Stimulated activated naive B cell treated with anti-CD40 and anti-IgM and Interleukin-4, amounts not matched to agents 10 μg/mL and 1 μg/mL and 100 μg/mL, for 72 hours (primary cell): Measurements from ENCODE around the gene SLC48A1.
A peak's percentile ranks its signal among the peaks of the same experiment; 100 is the strongest.
"Not testable (repeated sequence)": the region's sequence is repeated elsewhere in the genome, so short reads cannot be mapped to it uniquely, and the experiment has no call there.

Experiments
- ATAC-seq, 2 donors: fragments of 150-1000 bp; cut with Tn5 transposase; replicated peaks; 2 replicates each; pipeline ENCODE4 v1.10.0; 2021; ENCODE audit warnings: moderate library complexity in 1 of 2
- DNase-seq: peaks from one replicate; pipeline ENCODE4 v3.0.0; 2021
- H3K27ac Mint-ChIP-seq: one replicate; pipeline ENCODE4 v1.8.0; 2022; ENCODE audit warnings: mild to moderate bottlenecking, mixed read lengths
- H3K27me3 Mint-ChIP-seq, 2 donors: one replicate each; pipeline ENCODE4 v1.8.0; 2022; ENCODE audit warnings: mixed read lengths in 2 of 2
- H3K36me3 Mint-ChIP-seq, 2 donors: one replicate each; pipeline ENCODE4 v1.8.0; 2022; ENCODE audit warnings: mixed read lengths in 2 of 2, mild to moderate bottlenecking in 1 of 2
- H3K4me1 Mint-ChIP-seq, 2 donors: one replicate each; pipeline ENCODE4 v1.8.0; 2022; ENCODE audit warnings: mixed read lengths in 2 of 2, mild to moderate bottlenecking in 1 of 2
- H3K4me3 Mint-ChIP-seq, 2 donors: one replicate each; pipeline ENCODE4 v1.8.0; 2022; ENCODE audit warnings: mild to moderate bottlenecking in 2 of 2, mixed read lengths in 2 of 2, moderate library complexity in 1 of 2
- H3K9me3 Mint-ChIP-seq, 2 donors: one replicate each; pipeline ENCODE4 v1.8.0; 2022; ENCODE audit warnings: mixed read lengths in 2 of 2, mild to moderate bottlenecking in 1 of 2

SLC48A1 gene

GRCh38 chr12:47807338-47807737 lies 34.3 kb downstream of the SLC48A1 start:
- Mint-ChIP-seq H3K27me3 (no peaks in the 10 kb centered on the region), H3K4me3 (peak overlapping the region; percentile 11 to 77), H3K27ac (peak overlapping the region; percentile 98), H3K4me1 (peaks cover 79 to 97% of the 10 kb centered on the region in 2 donors), H3K36me3 (peaks cover 19 to 44% of the 10 kb centered on the region in 2 donors), H3K9me3 (no peaks in the 10 kb centered on the region)
- ATAC-seq (no peak), DNase-seq (no peak)

GRCh38 chr12:47808050-47808449 lies 35.0 kb downstream of the SLC48A1 start:
- peak; percentile 50 to 56 for ATAC-seq
- Mint-ChIP-seq H3K9me3 (no peaks in the 10 kb centered on the region), H3K36me3 (peaks cover 16 to 39% of the 10 kb centered on the region in 2 donors), H3K27me3 (no peaks in the 10 kb centered on the region), H3K4me3 (peak overlapping the region; percentile 73 to 77), H3K27ac (peak overlapping the region; percentile 98), H3K4me1 (peaks cover 76 to 97% of the 10 kb centered on the region in 2 donors)
- DNase-seq: peak; percentile 81

- H3K36me3 Mint-ChIP-seq: peaks cover 20 to 38% of the 10 kb centered on the region in 2 donors
- H3K4me1 Mint-ChIP-seq: peaks cover 75 to 97% of the 10 kb centered on the region in 2 donors
- no peak for ATAC-seq
- peak overlapping the region; percentile 98 for H3K27ac Mint-ChIP-seq
- H3K27me3 Mint-ChIP-seq: no peaks in the 10 kb centered on the region
- no peak for DNase-seq
- no peaks in the 10 kb centered on the region for H3K9me3 Mint-ChIP-seq
- peak overlapping the region; percentile 73 to 77 for H3K4me3 Mint-ChIP-seq
Measured at GRCh38 chr12:47808574-47809365, 35.7 kb downstream of the SLC48A1 start.

GRCh38 chr12:47809518-47809917 lies 36.5 kb downstream of the SLC48A1 start:
- DNase-seq, H3K27me3 Mint-ChIP-seq, H3K9me3 Mint-ChIP-seq, ATAC-seq, H3K4me3 Mint-ChIP-seq: not testable (repeated sequence)
- H3K4me1 Mint-ChIP-seq: peaks cover 81 to 97% of the 10 kb centered on the region in 2 donors
- peaks cover 26 to 38% of the 10 kb centered on the region in 2 donors for H3K36me3 Mint-ChIP-seq
- peak overlapping the region; percentile 99 for H3K27ac Mint-ChIP-seq

GRCh38 chr12:47811072-47811396 lies 38.0 kb downstream of the SLC48A1 start:
- Mint-ChIP-seq H3K4me3 (peak overlapping the region; percentile 78 to 80), H3K27ac (peak overlapping the region; percentile 99), H3K9me3 (peaks cover 0 to 5% of the 10 kb centered on the region in 2 donors), H3K4me1 (peaks cover 72 to 93% of the 10 kb centered on the region in 2 donors), H3K27me3 (no peaks in the 10 kb centered on the region), H3K36me3 (peaks cover 23 to 38% of the 10 kb centered on the region in 2 donors)
- ATAC-seq (no peak), DNase-seq (no peak)

- Mint-ChIP-seq H3K27me3 (no peaks in the 10 kb centered on the region), H3K4me3 (peak overlapping the region; percentile 78 to 80), H3K9me3 (peaks cover 0 to 5% of the 10 kb centered on the region in 2 donors), H3K4me1 (peaks cover 71 to 93% of the 10 kb centered on the region in 2 donors), H3K36me3 (peaks cover 25 to 44% of the 10 kb centered on the region in 2 donors), H3K27ac (peak overlapping the region; percentile 99)
- peak; percentile 27 to 37 for ATAC-seq
- DNase-seq: peak; percentile 66
Measured at GRCh38 chr12:47811581-47812484, 38.8 kb downstream of the SLC48A1 start.

- DNase-seq: peak; percentile 94
- Mint-ChIP-seq H3K9me3 (peaks cover 0 to 5% of the 10 kb centered on the region in 2 donors), H3K4me3 (peak overlapping the region; percentile 78 to 80), H3K36me3 (peaks cover 22 to 45% of the 10 kb centered on the region in 2 donors), H3K27me3 (no peaks in the 10 kb centered on the region), H3K27ac (peak overlapping the region; percentile 99), H3K4me1 (peaks cover 72 to 93% of the 10 kb centered on the region in 2 donors)
- ATAC-seq: peak; percentile 75 to 84
Measured at GRCh38 chr12:47812797-47813510, 39.9 kb downstream of the SLC48A1 start.

- peak; percentile 40 for DNase-seq
- H3K27me3 Mint-ChIP-seq: no peaks in the 10 kb centered on the region
- H3K9me3 Mint-ChIP-seq: peaks cover 0 to 5% of the 10 kb centered on the region in 2 donors
- peaks cover 22 to 50% of the 10 kb centered on the region in 2 donors for H3K36me3 Mint-ChIP-seq
- peak overlapping the region; percentile 99 for H3K27ac Mint-ChIP-seq
- peaks cover 72 to 93% of the 10 kb centered on the region in 2 donors for H3K4me1 Mint-ChIP-seq
- peak; percentile 35 to 38 for ATAC-seq
- H3K4me3 Mint-ChIP-seq: peak overlapping the region; percentile 78 to 80
Measured at GRCh38 chr12:47813511-47814196, 40.6 kb downstream of the SLC48A1 start.

- no peak for DNase-seq
- H3K4me1 Mint-ChIP-seq: peaks cover 67 to 88% of the 10 kb centered on the region in 2 donors
- no peaks in the 10 kb centered on the region for H3K27me3 Mint-ChIP-seq
- peak overlapping the region; percentile 99 for H3K27ac Mint-ChIP-seq
- H3K4me3 Mint-ChIP-seq: peak overlapping the region; percentile 78 to 80
- peaks cover 22 to 50% of the 10 kb centered on the region in 2 donors for H3K36me3 Mint-ChIP-seq
- no peak for ATAC-seq
- peaks cover 0 to 5% of the 10 kb centered on the region in 2 donors for H3K9me3 Mint-ChIP-seq
Measured at GRCh38 chr12:47814539-47815170, 41.6 kb downstream of the SLC48A1 start.

- ATAC-seq, H3K9me3 Mint-ChIP-seq, DNase-seq, H3K27me3 Mint-ChIP-seq: not testable (repeated sequence)
- peak overlapping the region; percentile 99 for H3K27ac Mint-ChIP-seq
- H3K36me3 Mint-ChIP-seq: peaks cover 21 to 50% of the 10 kb centered on the region in 2 donors
- H3K4me1 Mint-ChIP-seq: peaks cover 67 to 86% of the 10 kb centered on the region in 2 donors
- peak overlapping the region; percentile 9 to 42 for H3K4me3 Mint-ChIP-seq
Measured at GRCh38 chr12:47815447-47815846, 42.4 kb downstream of the SLC48A1 start.

- ATAC-seq (no peak), DNase-seq (no peak)
- H3K27me3 Mint-ChIP-seq: no peaks in the 10 kb centered on the region
- H3K27ac Mint-ChIP-seq: peak overlapping the region; percentile 99
- H3K36me3 Mint-ChIP-seq: peaks cover 20 to 48% of the 10 kb centered on the region in 2 donors
- peak overlapping the region; percentile 90 to 97 for H3K4me3 Mint-ChIP-seq
- H3K4me1 Mint-ChIP-seq: peaks cover 64 to 85% of the 10 kb centered on the region in 2 donors
- H3K9me3 Mint-ChIP-seq: peaks cover 0 to 5% of the 10 kb centered on the region in 2 donors
Measured at GRCh38 chr12:47816403-47817271, 43.6 kb downstream of the SLC48A1 start.

GRCh38 chr12:47817272-47818006 lies 44.4 kb downstream of the SLC48A1 start:
- H3K27me3 Mint-ChIP-seq: no peaks in the 10 kb centered on the region
- peaks cover 60 to 77% of the 10 kb centered on the region in 2 donors for H3K4me1 Mint-ChIP-seq
- H3K36me3 Mint-ChIP-seq: peaks cover 20 to 48% of the 10 kb centered on the region in 2 donors

More at GRCh38 chr12:47817272-47818006, 44.4 kb downstream of the SLC48A1 start:
- DNase-seq: no peak
- H3K4me3 Mint-ChIP-seq: peak overlapping the region; percentile 90 to 97
- ATAC-seq: no peak
- H3K27ac Mint-ChIP-seq: peak overlapping the region; percentile 99
- peaks cover 0 to 5% of the 10 kb centered on the region in 2 donors for H3K9me3 Mint-ChIP-seq
